K562 (cell line): ENCODE measurements around the gene VEGFB. TPM values are rescaled to one million over a fixed set of nuclear protein-coding genes. Genes with fewer than 3 reads are reported as not detected.

Experiments used
- E2F5 ChIP-seq: sonication (generic); formaldehyde crosslinking; IDR thresholded peaks from 2 replicates; pipeline ENCODE4 v1.8.0; 2022; ENCODE audit warnings: mild to moderate bottlenecking, missing genetic modification reagents
- ETV6 ChIP-seq, 3 experiments: fragments of 150-350 bp in 1 of 3; sonication (generic) in 1 of 3; formaldehyde crosslinking in 1 of 3; IDR thresholded peaks; 2 replicates each; pipeline versions ENCODE4 v1.6.1 to v1.8.0; 2014 to 2022; ENCODE audit warnings: borderline replicate concordance in 2 of 3, low read depth in 2 of 3, antibody characterized with exemption in 1 of 3, low read length in 1 of 3, mild to moderate bottlenecking in 1 of 3, missing genetic modification reagents in 1 of 3
- HDAC3 ChIP-seq: fragments of 450-650 bp; IDR thresholded peaks from 2 replicates; pipeline ENCODE4 v1.6.1; 2018; ENCODE audit warnings: borderline replicate concordance, mild to moderate bottlenecking, moderate library complexity; ENCODE audit not compliant: partially characterized antibody
- ILF3 ChIP-seq: fragments of 450-650 bp; IDR thresholded peaks from 2 replicates; pipeline ENCODE4 v1.6.1; 2018; ENCODE audit warnings: antibody characterized with exemption, mild to moderate bottlenecking, moderate library complexity, borderline replicate concordance
- KDM4B ChIP-seq, 2 experiments: fragments of 450-650 bp in 1 of 2; sonication (generic) in 1 of 2; IDR thresholded peaks; 2 replicates each; pipeline ENCODE4 v1.6.1; 2016 to 2017; ENCODE audit warnings: borderline replicate concordance in 2 of 2, antibody characterized with exemption in 1 of 2, low read depth in 1 of 2, mild to moderate bottlenecking in 1 of 2
- KLF13 ChIP-seq: fragments of 450-650 bp; IDR thresholded peaks from 2 replicates; pipeline ENCODE4 v1.6.1; 2016; ENCODE audit warnings: missing genetic modification characterization, low read depth, mild to moderate bottlenecking, missing compliant biosample characterization, moderate library complexity, borderline replicate concordance
- POLR2A ChIP-seq: fragments of 450-650 bp; conservative IDR thresholded peaks from 2 replicates; pipeline ENCODE4 v1.6.1; 2016
- PRPF4 ChIP-seq: fragments of 200-400 bp; formaldehyde crosslinking; IDR thresholded peaks from one replicate; pipeline ENCODE4 v1.6.1; 2017; ENCODE audit warnings: low read length, low read depth, mild to moderate bottlenecking; ENCODE audit not compliant: insufficient read depth, poor library complexity, severe bottlenecking
- ZBED1 ChIP-seq: IDR thresholded peaks from 2 replicates; pipeline ENCODE4 v1.6.1; 2014
- ZSCAN29 ChIP-seq: fragments of 450-650 bp; IDR thresholded peaks from 2 replicates; pipeline ENCODE4 v1.6.1; 2017
- polyA plus RNA-seq, 8 experiments: library from polyadenylated mRNA; depleted of rRNA in 4 of 8; stranded (reverse) in 5 of 8; unstranded in 3 of 8; fragments of >200 nt; fragmentation: Nextera tagmentation in 2 of 8; fragmentation: Illumina TruSeq in 1 of 8; extraction: Ambion mirVana in 2 of 8; extraction: Trizol in 1 of 8; gene quantifications; 2 replicates each; pipeline versions ENCODE4 v1.2.1 to v1.2.3, GENCODE V29; 2011 to 2014; ENCODE audit warnings: inconsistent platforms in 1 of 8, missing spikeins in 1 of 8
- total RNA-seq, 7 experiments: library from RNA; depleted of rRNA in 6 of 7; stranded (reverse); fragments of >200 nt in 6 of 7; fragmentation: Illumina TruSeq in 2 of 7; extraction: Trizol in 2 of 7; gene quantifications; 2 replicates each; pipeline versions ENCODE4 v1.2.1 to v1.2.3, GENCODE V29; 2011 to 2021; ENCODE audit warnings: low replicate concordance in 1 of 7
- TF ChIP-seq, protein P1 (sequence below): fragments of 450-650 bp; formaldehyde crosslinking; IDR thresholded peaks from 2 replicates; pipeline ENCODE4 v1.4.0; 2020; ENCODE audit warnings: mild to moderate bottlenecking, moderate library complexity
- TF ChIP-seq, protein P2 (sequence below): fragments of 450-650 bp; IDR thresholded peaks from 2 replicates; pipeline ENCODE4 v1.6.1; 2017; ENCODE audit warnings: antibody characterized with exemption, mild to moderate bottlenecking
- TF ChIP-seq, protein P3 (sequence below): sonication (generic); formaldehyde crosslinking; IDR thresholded peaks from 2 replicates; pipeline ENCODE4 v1.8.0; 2022; ENCODE audit warnings: mild to moderate bottlenecking, missing genetic modification reagents
- TF ChIP-seq, protein P4 (sequence below), 3 experiments: fragments of 200-800 bp in 1 of 3; fragments of 250-450 bp in 1 of 3; fragments of 450-650 bp in 1 of 3; sonication (Bioruptor Pico) in 1 of 3; sonication (Bioruptor generic) in 1 of 3; formaldehyde crosslinking in 1 of 3; IDR thresholded peaks; 2 replicates each; pipeline versions ENCODE4 v1.6.1 to v1.8.0; 2016 to 2022; ENCODE audit warnings: mild to moderate bottlenecking in 2 of 3, missing genetic modification characterization in 2 of 3, missing compliant biosample characterization in 1 of 3, moderate library complexity in 1 of 3

Gene VEGFB
- total and polyA plus RNA-seq, 9 of the 15 experiments (the other 6 are each of a cell fraction or from before 2014, with no cell fraction given) = 11.0 to 83.4 (median 25.7) TPM

GRCh38 chr11:64185175-64185692 is 49.1 kb upstream of the VEGFB start (continued):
- TF ChIP-seq, protein P1, sequence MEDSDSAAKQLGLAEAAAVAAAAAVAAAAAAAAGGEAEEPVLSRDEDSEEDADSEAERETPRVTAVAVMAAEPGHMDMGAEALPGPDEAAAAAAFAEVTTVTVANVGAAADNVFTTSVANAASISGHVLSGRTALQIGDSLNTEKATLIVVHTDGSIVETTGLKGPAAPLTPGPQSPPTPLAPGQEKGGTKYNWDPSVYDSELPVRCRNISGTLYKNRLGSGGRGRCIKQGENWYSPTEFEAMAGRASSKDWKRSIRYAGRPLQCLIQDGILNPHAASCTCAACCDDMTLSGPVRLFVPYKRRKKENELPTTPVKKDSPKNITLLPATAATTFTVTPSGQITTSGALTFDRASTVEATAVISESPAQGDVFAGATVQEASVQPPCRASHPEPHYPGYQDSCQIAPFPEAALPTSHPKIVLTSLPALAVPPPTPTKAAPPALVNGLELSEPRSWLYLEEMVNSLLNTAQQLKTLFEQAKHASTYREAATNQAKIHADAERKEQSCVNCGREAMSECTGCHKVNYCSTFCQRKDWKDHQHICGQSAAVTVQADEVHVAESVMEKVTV (CRISPR knock-in tag) = peak; percentile 39; the same call in 1 of the 2 replicates
- TF ChIP-seq, protein P2, sequence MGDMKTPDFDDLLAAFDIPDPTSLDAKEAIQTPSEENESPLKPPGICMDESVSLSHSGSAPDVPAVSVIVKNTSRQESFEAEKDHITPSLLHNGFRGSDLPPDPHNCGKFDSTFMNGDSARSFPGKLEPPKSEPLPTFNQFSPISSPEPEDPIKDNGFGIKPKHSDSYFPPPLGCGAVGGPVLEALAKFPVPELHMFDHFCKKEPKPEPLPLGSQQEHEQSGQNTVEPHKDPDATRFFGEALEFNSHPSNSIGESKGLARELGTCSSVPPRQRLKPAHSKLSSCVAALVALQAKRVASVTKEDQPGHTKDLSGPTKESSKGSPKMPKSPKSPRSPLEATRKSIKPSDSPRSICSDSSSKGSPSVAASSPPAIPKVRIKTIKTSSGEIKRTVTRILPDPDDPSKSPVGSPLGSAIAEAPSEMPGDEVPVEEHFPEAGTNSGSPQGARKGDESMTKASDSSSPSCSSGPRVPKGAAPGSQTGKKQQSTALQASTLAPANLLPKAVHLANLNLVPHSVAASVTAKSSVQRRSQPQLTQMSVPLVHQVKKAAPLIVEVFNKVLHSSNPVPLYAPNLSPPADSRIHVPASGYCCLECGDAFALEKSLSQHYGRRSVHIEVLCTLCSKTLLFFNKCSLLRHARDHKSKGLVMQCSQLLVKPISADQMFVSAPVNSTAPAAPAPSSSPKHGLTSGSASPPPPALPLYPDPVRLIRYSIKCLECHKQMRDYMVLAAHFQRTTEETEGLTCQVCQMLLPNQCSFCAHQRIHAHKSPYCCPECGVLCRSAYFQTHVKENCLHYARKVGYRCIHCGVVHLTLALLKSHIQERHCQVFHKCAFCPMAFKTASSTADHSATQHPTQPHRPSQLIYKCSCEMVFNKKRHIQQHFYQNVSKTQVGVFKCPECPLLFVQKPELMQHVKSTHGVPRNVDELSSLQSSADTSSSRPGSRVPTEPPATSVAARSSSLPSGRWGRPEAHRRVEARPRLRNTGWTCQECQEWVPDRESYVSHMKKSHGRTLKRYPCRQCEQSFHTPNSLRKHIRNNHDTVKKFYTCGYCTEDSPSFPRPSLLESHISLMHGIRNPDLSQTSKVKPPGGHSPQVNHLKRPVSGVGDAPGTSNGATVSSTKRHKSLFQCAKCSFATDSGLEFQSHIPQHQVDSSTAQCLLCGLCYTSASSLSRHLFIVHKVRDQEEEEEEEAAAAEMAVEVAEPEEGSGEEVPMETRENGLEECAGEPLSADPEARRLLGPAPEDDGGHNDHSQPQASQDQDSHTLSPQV = peak; percentile 83
- TF ChIP-seq ILF3 = no peak
- TF ChIP-seq ETV6 (IDR thresholded peaks at IDR 0.05; ENCODE audit: borderline replicate concordance in 1 of 2, low read depth in 2 of 2, low read length in 1 of 2) = no peak
- TF ChIP-seq ETV6 (CRISPR knock-in tag; IDR thresholded peaks at IDR 0.05; ENCODE audit: borderline replicate concordance) = no peak
- TF ChIP-seq ZSCAN29 = no peak
- no peak for TF ChIP-seq E2F5 (CRISPR knock-in tag)
- TF ChIP-seq HDAC3 = no peak
- TF ChIP-seq POLR2A = peak; percentile 99
- peak; percentile 65 for TF ChIP-seq PRPF4
- TF ChIP-seq KDM4B (IDR thresholded peaks at IDR 0.05; ENCODE audit: borderline replicate concordance in 2 of 2, low read depth in 1 of 2) = no peak
- TF ChIP-seq, protein P3, sequence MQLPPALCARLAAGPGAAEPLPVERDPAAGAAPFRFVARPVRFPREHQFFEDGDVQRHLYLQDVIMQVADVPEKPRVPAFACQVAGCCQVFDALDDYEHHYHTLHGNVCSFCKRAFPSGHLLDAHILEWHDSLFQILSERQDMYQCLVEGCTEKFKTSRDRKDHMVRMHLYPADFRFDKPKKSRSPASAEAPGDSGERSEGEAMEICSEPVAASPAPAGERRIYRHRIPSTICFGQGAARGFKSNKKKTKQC = peak; percentile 86; the same call in 1 of the 2 replicates
- peak; percentile 64 for TF ChIP-seq KLF13 (tag)
- 0 out of 2 replicates have a peak, but pooled peaks have one; percentile 71 for TF ChIP-seq ZBED1
- TF ChIP-seq, protein P4, sequence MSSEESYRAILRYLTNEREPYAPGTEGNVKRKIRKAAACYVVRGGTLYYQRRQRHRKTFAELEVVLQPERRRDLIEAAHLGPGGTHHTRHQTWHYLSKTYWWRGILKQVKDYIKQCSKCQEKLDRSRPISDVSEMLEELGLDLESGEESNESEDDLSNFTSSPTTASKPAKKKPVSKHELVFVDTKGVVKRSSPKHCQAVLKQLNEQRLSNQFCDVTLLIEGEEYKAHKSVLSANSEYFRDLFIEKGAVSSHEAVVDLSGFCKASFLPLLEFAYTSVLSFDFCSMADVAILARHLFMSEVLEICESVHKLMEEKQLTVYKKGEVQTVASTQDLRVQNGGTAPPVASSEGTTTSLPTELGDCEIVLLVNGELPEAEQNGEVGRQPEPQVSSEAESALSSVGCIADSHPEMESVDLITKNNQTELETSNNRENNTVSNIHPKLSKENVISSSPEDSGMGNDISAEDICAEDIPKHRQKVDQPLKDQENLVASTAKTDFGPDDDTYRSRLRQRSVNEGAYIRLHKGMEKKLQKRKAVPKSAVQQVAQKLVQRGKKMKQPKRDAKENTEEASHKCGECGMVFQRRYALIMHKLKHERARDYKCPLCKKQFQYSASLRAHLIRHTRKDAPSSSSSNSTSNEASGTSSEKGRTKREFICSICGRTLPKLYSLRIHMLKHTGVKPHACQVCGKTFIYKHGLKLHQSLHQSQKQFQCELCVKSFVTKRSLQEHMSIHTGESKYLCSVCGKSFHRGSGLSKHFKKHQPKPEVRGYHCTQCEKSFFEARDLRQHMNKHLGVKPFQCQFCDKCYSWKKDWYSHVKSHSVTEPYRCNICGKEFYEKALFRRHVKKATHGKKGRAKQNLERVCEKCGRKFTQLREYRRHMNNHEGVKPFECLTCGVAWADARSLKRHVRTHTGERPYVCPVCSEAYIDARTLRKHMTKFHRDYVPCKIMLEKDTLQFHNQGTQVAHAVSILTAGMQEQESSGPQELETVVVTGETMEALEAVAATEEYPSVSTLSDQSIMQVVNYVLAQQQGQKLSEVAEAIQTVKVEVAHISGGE (CRISPR knock-in tag; IDR thresholded peaks at IDR 0.05) = no peak
